Activated CD8-positive, alpha-beta memory T cell treated with anti-CD3 and anti-CD28 coated beads, Interleukin-2, amount 10 ng/mL, durations not matched to agents 7 days and 5 days (primary cell): ENCODE measurements around the gene NPFFR1. TPM values are rescaled to one million over a fixed set of nuclear protein-coding genes. Genes with fewer than 3 reads are reported as not detected.

Experiments
- ATAC-seq: fragments of 150-1000 bp; cut with Tn5 transposase; one replicate; pipeline ENCODE4 v1.10.0; 2021; ENCODE audit warnings: moderate library complexity
- CTCF ChIA-PET: fragments of 350-600 bp; sonication (Branson Sonifier 250); formaldehyde crosslinking; loops from one replicate; lab custom pipeline; 2021; ENCODE audit warnings: antibody characterized with exemption; lab: Charles Lee
- DNase-seq: peaks from one replicate; pipeline ENCODE4 v3.0.0-alpha.2; 2020
- H3K27ac Mint-ChIP-seq: one replicate; pipeline ENCODE4 v1.8.0; 2021; ENCODE audit warnings: mild to moderate bottlenecking, mixed read lengths
- H3K27me3 Mint-ChIP-seq: one replicate; pipeline ENCODE4 v1.8.0; 2021; ENCODE audit warnings: mixed read lengths
- H3K36me3 Mint-ChIP-seq: one replicate; pipeline ENCODE4 v1.8.0; 2021; ENCODE audit warnings: mild to moderate bottlenecking, mixed read lengths
- H3K4me1 Mint-ChIP-seq: one replicate; pipeline ENCODE4 v1.8.0; 2021; ENCODE audit warnings: mixed read lengths
- H3K4me3 Mint-ChIP-seq: one replicate; pipeline ENCODE4 v1.8.0; 2021; ENCODE audit warnings: mild to moderate bottlenecking, moderate library complexity, mixed read lengths
- H3K9me3 Mint-ChIP-seq: one replicate; pipeline ENCODE4 v1.8.0; 2022; ENCODE audit warnings: low read depth, mixed read lengths
- total RNA-seq, 2 experiments: library from RNA; stranded (reverse); gene quantifications; one replicate each; pipeline ENCODE4 v1.2.3, GENCODE V29; 2021

NPFFR1 gene
- total RNA-seq, 2 experiments from 2014 or later: not detected

DNA sequence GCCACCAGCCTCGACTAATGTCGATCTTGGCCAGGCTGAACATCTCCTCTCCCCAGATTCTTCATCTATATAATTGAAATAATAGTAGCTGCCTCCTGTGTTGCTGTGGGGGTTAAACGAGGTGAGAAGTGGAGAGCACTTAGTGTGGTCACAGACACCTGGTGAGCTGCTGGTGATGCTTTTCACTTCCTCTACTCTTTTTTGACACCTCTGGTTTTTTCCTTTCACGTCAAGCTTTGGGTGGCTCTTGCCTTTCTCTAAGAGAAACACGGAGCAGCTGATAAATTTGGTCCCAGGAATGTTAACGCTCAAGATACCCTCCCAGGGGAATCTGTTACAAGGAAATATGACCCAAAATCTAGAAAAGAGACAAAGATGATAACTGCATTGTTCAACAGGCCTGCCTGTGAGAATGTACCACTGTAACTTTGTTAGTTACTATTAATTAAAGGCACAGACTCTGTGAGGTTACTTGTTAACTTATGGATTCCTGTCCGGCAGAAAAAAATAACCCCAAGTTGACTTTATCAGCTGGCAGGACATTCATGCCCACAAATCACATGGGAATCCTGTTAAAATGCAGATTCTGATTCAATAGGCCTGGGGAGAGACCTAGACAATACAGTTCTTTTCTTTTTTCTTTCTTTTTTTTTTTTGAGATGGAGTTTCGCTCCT lies 9.5 kb upstream of the NPFFR1 start:
- peaks cover 5% of the 10 kb centered on the region for H3K27me3 Mint-ChIP-seq
- H3K36me3 Mint-ChIP-seq: no peaks in the 10 kb centered on the region
- no peak overlapping the region for H3K4me3 Mint-ChIP-seq
- H3K9me3 Mint-ChIP-seq: no peaks in the 10 kb centered on the region
- CTCF ChIA-PET: interaction anchor here (1.0 kb wide), 1 partner anchor 70 kb away, joined by 3 read pairs; no protein-coding TSS in a partner anchor
- ATAC-seq (no peak), DNase-seq (no peak)
- no peak overlapping the region for H3K27ac Mint-ChIP-seq
- peaks cover 4% of the 10 kb centered on the region for H3K4me1 Mint-ChIP-seq

GRCh38 chr10:70292004-70292403 lies 8.2 kb upstream of the NPFFR1 start:
- ATAC-seq (no peak), DNase-seq (no peak)
- Mint-ChIP-seq H3K4me1 (peaks cover 4% of the 10 kb centered on the region), H3K27me3 (peaks cover 11% of the 10 kb centered on the region), H3K27ac (no peak overlapping the region), H3K9me3 (no peaks in the 10 kb centered on the region), H3K36me3 (no peaks in the 10 kb centered on the region), H3K4me3 (no peak overlapping the region)
- CTCF ChIA-PET: interaction anchor here (1.2 kb wide), 1 partner anchor 27 kb away, joined by 3 read pairs; no protein-coding TSS in a partner anchor

GRCh38 chr10:70289739-70290138 lies 5.9 kb upstream of the NPFFR1 start:
- H3K4me1 Mint-ChIP-seq: peaks cover 4% of the 10 kb centered on the region
- CTCF ChIA-PET: no interaction called here
- H3K4me3 Mint-ChIP-seq: no peak overlapping the region
- peaks cover 31% of the 10 kb centered on the region for H3K27me3 Mint-ChIP-seq
- H3K36me3 Mint-ChIP-seq: no peaks in the 10 kb centered on the region
- DNase-seq (no peak), ATAC-seq (no peak)
- H3K27ac Mint-ChIP-seq: no peak overlapping the region
- no peaks in the 10 kb centered on the region for H3K9me3 Mint-ChIP-seq

- H3K27me3 Mint-ChIP-seq: peaks cover 59% of the 10 kb centered on the region
- no peak for ATAC-seq
- H3K4me3 Mint-ChIP-seq: no peak overlapping the region
- no peak overlapping the region for H3K27ac Mint-ChIP-seq
- peaks cover 3% of the 10 kb centered on the region for H3K36me3 Mint-ChIP-seq
- no peak for DNase-seq
- CTCF ChIA-PET: no interaction called here
- H3K9me3 Mint-ChIP-seq: no peaks in the 10 kb centered on the region
- no peaks in the 10 kb centered on the region for H3K4me1 Mint-ChIP-seq
These were observed 2.8 kb upstream of the NPFFR1 start for GRCh38 chr10:70286616-70287015.

GRCh38 chr10:70285476-70285831 lies 1.6 kb upstream of the NPFFR1 start:
- Mint-ChIP-seq H3K4me1 (no peaks in the 10 kb centered on the region), H3K4me3 (no peak overlapping the region), H3K9me3 (no peaks in the 10 kb centered on the region), H3K36me3 (peaks cover 3% of the 10 kb centered on the region), H3K27ac (no peak overlapping the region), H3K27me3 (peaks cover 69% of the 10 kb centered on the region)
- ATAC-seq: no peak
- DNase-seq: no peak
- CTCF ChIA-PET: interaction anchor here (1.3 kb wide), 1 partner anchor 20 kb away, joined by 3 read pairs; no protein-coding TSS in a partner anchor

- no peaks in the 10 kb centered on the region for H3K9me3 Mint-ChIP-seq
- H3K36me3 Mint-ChIP-seq: peaks cover 3% of the 10 kb centered on the region
- ATAC-seq (no peak), DNase-seq (no peak)
- no peaks in the 10 kb centered on the region for H3K4me1 Mint-ChIP-seq
- CTCF ChIA-PET: interaction anchor here (0.9 to 1.3 kb wide), 3 partner anchors 20 to 80 kb away, joined by 3 read pairs; no protein-coding TSS in a partner anchor
- peaks cover 75% of the 10 kb centered on the region for H3K27me3 Mint-ChIP-seq
- H3K27ac Mint-ChIP-seq: no peak overlapping the region
- H3K4me3 Mint-ChIP-seq: no peak overlapping the region
These were observed 1.0 kb upstream of the NPFFR1 start for GRCh38 chr10:70284542-70285475.

DNA sequence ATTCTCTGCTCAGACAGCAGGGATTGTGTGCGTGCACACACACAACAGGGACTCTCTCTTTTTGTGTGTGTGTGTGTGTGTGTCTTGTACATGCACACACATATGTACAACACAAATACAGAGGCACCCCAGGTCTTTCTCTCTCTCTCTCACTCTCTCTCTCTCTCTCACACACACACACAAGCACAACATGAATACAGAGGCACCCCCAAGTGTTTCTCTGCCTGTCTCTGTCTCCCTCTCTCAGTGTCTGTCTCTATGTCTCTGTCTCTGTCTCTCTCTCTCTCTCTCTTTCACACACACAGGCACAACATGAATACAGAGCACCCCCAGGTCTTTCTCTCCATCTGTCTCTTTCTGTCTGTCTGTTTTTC lies 746 bp downstream of the NPFFR1 start:
- ATAC-seq (no peak), DNase-seq (no peak)
- Mint-ChIP-seq H3K27ac (no peak overlapping the region), H3K4me1 (no peaks in the 10 kb centered on the region), H3K36me3 (peaks cover 3% of the 10 kb centered on the region), H3K9me3 (no peaks in the 10 kb centered on the region), H3K27me3 (peaks cover 70% of the 10 kb centered on the region), H3K4me3 (no peak overlapping the region)
- CTCF ChIA-PET: interaction anchor here (2.6 kb wide), 1 partner anchor 81 kb away, joined by 10 read pairs; no protein-coding TSS in a partner anchor

- Mint-ChIP-seq H3K27ac (no peak overlapping the region), H3K4me3 (no peak overlapping the region), H3K36me3 (peaks cover 3% of the 10 kb centered on the region), H3K27me3 (peaks cover 62% of the 10 kb centered on the region), H3K9me3 (no peaks in the 10 kb centered on the region), H3K4me1 (no peaks in the 10 kb centered on the region)
- no peak for ATAC-seq
- no peak for DNase-seq
- CTCF ChIA-PET: interaction anchor here (0.8 to 2.6 kb wide), 4 partner anchors 9 to 82 kb away, joined by 3 to 10 read pairs (median 4); no protein-coding TSS in a partner anchor
These were observed 2.2 kb downstream of the NPFFR1 start for GRCh38 chr10:70281609-70282008.

- Mint-ChIP-seq H3K27ac (no peak overlapping the region), H3K27me3 (peaks cover 48% of the 10 kb centered on the region), H3K36me3 (peaks cover 3% of the 10 kb centered on the region), H3K9me3 (no peaks in the 10 kb centered on the region), H3K4me3 (no peak overlapping the region), H3K4me1 (no peaks in the 10 kb centered on the region)
- no peak for DNase-seq
- CTCF ChIA-PET: interaction anchor here (1.2 kb wide), 1 partner anchor 59 kb away, joined by 3 read pairs; no protein-coding TSS in a partner anchor
- no peak for ATAC-seq
These were observed 3.7 kb downstream of the NPFFR1 start for GRCh38 chr10:70280099-70280498.

- DNase-seq (no peak), ATAC-seq (no peak)
- CTCF ChIA-PET: interaction anchor here (1.3 to 1.8 kb wide), 2 partner anchors 56 to 87 kb away, joined by 3 to 4 read pairs; no protein-coding TSS in a partner anchor
- H3K4me3 Mint-ChIP-seq: no peak overlapping the region
- peaks cover 10% of the 10 kb centered on the region for H3K4me1 Mint-ChIP-seq
- peaks cover 28% of the 10 kb centered on the region for H3K27me3 Mint-ChIP-seq
- H3K9me3 Mint-ChIP-seq: no peaks in the 10 kb centered on the region
- H3K27ac Mint-ChIP-seq: no peak overlapping the region
- no peaks in the 10 kb centered on the region for H3K36me3 Mint-ChIP-seq
These were observed 6.3 kb downstream of the NPFFR1 start for GRCh38 chr10:70277396-70278030.

- no peak overlapping the region for H3K27ac Mint-ChIP-seq
- peaks cover under 1% of the 10 kb centered on the region for H3K27me3 Mint-ChIP-seq
- no peaks in the 10 kb centered on the region for H3K9me3 Mint-ChIP-seq
- peaks cover 18% of the 10 kb centered on the region for H3K4me1 Mint-ChIP-seq
- CTCF ChIA-PET: interaction anchor here (1.7 to 11.0 kb wide), 2 partner anchors 89 to 158 kb away, joined by 3 to 167 read pairs; no protein-coding TSS in a partner anchor
- H3K4me3 Mint-ChIP-seq: no peak overlapping the region
- DNase-seq (no peak), ATAC-seq (no peak)
- no peaks in the 10 kb centered on the region for H3K36me3 Mint-ChIP-seq
These were observed 9.2 kb downstream of the NPFFR1 start for GRCh38 chr10:70274643-70275042.

DNA sequence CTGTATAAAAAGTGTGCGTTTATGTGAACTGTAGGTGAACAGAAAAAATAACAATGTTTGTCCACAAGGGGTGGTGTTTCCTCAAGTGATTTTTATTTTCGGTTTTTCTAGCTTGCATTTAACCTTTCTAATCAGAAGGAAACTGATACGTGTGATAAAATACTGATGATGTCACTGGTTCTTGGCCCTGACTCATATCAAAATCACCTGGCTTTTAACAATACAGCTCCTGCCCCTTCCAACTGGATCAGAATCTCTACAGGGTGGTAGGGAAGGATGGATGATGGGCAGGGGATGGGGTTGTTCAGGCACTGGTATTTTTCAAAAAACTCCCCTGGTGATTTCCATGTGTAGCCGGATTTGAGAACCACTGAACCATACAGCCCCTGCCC lies 10.9 kb downstream of the NPFFR1 start:
- CTCF ChIA-PET: interaction anchor here (0.7 to 11.0 kb wide), 27 partner anchors 11 to 157 kb away, joined by 3 to 167 read pairs (median 4); partner anchors contain the start of genes EIF4EBP2, PPA1, SAR1A and TYSND1
- no peaks in the 10 kb centered on the region for H3K9me3 Mint-ChIP-seq
- peaks cover 18% of the 10 kb centered on the region for H3K4me1 Mint-ChIP-seq
- ATAC-seq: peak; percentile 89
- DNase-seq: no peak
- no peaks in the 10 kb centered on the region for H3K36me3 Mint-ChIP-seq
- H3K27ac Mint-ChIP-seq: peak overlapping the region; percentile 45
- H3K27me3 Mint-ChIP-seq: no peaks in the 10 kb centered on the region
- H3K4me3 Mint-ChIP-seq: peak overlapping the region; percentile 23
